GM19035 (cell line): ENCODE data around the gene ADAMTS2.

ENCODE experiments used
- ATAC-seq: cut with Tn5 transposase; IDR thresholded peaks from one replicate; pipeline ENCODE4 v1.9.1; 2021; ENCODE audit not compliant: unreplicated experiment

ADAMTS2 gene

GRCh38 chr5:179185256-179185940, 159.9 kb downstream of the ADAMTS2 start:
- ATAC-seq, result no peak

DNA sequence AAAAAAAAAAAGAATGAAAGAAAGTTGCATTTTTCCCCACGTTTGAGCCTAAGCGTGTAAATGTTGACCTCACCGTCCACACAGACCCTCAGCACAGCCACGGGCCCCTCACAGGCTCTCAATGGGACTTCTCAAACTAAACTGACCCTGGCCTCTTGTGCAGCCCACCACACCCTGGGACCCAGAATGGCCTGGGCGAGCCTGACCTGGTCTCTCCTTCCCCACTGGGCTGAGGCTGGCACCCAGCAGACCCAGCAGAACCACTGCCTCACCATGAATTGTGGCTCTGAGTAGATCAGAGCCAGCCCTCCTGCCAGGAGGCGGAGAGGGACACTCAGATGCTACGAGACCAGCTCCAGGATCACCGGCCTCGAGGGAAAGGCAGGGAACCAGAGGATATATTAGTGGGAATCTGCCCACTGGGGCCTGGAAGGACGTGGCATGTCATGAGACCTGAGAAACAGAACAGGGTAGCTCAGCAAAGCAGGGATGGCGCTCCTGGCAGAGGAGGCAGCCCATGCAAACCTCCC, 160.7 kb downstream of the ADAMTS2 start:
- ATAC-seq, result no peak

- ATAC-seq, result no peak
These were observed 161.8 kb downstream of the ADAMTS2 start for GRCh38 chr5:179183481-179183880.

- no peak for ATAC-seq
These were observed 162.7 kb downstream of the ADAMTS2 start for GRCh38 chr5:179182601-179183000.

DNA sequence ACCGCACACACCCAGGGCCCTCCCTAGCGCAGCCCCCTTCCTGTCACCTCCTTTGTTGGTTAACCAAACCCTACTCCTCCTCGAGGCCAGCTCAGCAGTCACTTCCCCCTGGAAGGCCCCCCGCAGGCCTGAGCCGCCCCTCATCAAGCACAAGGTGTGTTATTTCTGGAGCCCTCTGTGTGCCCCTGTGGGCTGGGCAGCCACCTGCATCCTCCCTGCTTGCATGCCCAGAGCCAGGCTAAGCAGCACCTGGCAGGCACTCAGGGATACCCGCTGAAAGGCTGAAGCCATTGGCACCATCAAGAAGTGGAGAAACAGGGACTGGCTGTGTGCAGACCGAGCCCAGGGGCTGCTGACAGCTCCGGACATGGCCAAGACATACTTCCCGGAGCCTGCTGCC, 163.3 kb downstream of the ADAMTS2 start:
- ATAC-seq, result no peak

DNA sequence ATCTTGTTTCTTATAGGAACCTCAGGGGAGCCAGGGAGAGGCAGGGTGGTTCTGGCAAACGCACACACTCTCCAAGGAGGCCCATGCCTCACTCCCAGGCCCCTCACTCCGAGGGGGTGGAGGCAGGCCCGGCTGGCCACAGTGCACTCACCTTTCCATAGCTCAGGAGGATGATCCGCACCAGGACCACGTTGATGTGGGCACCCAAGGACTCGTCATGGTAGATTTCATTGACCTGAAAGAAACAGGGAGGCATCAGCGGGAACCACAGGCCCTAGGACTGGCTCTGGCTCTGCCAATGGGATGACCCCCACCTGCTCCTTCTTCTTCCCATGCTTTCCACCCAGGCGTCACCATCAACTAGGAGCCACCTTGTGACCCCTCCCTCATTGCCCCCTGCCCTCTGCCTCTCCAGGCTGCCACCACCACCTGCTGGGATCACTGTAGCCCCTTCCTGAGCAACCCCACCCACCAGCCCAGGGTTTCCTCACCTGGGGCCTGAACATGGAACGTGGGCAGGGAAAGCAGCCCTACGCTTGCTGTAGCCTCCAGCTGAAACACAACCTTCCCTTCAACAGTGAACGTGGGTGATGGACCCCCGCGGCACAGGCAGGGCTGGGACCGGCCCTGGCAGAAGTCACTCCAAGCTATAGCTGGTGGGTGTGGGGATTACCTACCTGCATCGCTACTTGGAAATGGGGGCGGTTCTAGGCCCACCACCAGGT, 164.2 kb downstream of the ADAMTS2 start:
- no peak for ATAC-seq

DNA sequence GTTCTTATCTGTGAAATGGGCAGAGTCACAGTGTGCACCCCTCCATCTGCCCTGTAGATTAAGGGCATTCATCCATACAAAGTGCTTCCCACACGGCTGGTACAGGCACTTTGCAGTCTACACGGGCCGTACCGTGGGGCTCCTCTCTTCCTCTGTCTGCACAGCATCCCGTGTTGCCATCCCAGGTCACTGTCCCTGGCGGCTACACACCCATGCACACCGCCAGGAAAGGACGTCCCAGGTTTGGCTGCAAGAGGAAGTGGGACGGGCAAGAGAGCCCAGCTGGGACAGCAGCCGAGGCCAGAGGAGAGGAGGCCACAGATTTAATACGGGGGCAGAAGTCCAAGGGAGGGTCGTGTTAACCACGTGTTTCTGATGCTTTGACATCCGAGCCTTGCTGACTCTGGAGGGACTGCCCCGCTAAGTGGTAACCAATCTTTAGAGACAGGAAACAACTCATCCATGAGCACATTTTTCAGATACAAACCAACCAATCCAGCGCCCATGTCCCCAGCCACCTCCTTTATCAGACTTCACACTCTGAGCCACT, 165.1 kb downstream of the ADAMTS2 start:
- no peak for ATAC-seq

DNA sequence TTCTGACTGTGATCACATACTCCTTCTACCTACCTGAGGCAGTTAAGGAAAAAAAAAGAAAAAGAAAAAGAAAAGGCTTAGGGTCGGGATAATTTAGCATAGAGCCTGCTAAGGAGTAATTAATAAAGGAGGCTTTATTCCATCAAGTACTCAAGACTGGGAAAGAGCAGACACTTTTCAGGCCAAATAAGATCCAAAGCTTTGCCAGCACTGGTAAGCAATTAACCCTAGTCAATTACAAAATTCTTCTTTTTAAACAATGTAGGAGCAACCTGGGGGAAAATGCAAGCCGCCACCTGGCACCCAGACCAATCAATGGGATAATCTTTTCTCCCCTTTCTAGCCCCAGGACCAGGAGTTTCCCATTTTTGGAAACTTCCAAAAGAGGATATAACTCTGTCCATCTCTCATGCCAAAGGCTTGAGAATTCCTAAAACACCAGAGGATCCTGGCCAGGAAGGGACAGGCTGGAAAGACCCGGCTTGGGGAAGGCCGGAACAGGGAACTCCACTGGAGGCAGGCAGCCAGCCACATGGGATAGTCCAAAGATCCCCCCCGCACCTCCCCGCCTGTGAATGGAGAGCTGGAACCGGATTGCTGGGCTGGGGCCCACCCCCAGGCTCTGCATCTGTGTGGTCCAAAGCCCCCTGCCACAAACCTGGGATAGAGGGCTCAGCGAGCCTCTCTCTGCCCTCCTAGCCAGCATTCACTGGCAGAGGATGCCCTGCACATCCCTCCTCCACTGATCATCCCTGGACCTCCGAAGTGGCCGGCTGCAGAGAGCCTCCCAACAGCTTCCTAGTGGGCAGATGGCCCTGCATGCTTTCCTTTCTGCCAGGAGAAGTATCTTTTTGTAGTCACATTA, 167.3 kb downstream of the ADAMTS2 start:
- ATAC-seq, result no peak

GRCh38 chr5:179176571-179177230, 168.6 kb downstream of the ADAMTS2 start:
- ATAC-seq, result no peak

DNA sequence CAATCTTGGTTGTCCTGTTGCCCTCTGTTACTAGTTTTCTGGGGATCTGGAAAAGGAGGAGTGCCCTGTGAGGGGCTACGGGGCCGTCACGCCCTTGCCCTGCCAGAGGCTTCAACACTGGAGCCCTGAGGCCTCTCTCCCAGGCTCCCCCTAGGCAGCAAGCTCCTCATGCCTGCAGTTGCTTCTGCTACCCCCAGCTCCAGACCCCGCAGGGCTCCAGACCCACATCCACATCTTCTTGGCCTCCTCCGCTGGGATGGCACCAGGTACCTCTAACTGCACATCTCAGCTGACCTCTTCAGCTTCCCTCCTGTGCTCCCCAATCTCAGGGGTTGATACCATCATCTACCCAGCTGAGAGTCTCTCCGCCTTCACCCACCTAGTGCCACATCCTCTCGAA, 169.1 kb downstream of the ADAMTS2 start:
- ATAC-seq, result no peak

DNA sequence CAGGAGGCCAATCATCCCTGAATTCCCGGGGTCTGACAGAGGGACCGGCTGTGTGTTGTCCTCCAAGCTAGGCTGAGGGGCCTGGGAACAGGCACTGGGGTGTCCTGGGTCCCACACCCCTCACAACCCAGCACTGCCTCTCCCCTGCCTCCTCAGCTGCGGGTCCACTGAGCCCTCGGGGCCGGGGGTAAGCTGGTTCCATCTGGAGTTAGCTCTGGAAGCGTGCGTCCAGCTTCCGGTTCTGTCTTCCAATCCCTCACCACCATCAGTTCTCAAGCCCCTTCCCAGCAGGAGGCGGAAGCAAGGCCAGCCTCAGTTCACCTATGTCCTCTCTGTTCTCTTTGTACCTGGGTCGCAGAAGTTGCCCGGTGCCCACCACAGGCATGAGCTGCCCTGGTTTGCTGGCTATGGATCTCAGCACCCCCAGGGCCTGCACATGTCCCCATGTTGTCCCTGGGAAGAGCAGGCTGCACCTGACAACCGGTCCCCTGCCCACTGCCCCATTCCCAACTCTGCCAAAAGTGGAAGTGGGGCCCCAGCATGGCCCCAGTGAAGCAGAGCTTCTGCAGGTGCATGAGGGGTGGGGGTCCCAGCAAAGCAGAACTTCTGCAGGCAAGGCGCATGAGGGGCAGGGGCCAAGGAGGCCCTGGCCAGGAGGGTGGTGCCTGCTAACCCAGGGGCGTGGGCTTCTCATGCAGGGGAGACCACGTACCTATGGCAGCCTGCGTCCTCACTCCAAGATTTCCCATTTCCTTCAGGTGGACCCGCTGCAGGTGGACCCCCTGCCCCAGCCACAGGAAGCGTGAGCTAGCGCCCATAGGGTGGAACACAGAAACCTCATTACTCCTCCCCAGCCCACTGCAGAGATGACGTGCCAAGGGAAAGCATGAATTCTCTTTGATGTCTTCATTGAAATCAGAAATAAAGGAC, 173.2 kb downstream of the ADAMTS2 start:
- no peak for ATAC-seq

GRCh38 chr5:179171251-179171815, 173.9 kb downstream of the ADAMTS2 start:
- ATAC-seq, result no peak

DNA sequence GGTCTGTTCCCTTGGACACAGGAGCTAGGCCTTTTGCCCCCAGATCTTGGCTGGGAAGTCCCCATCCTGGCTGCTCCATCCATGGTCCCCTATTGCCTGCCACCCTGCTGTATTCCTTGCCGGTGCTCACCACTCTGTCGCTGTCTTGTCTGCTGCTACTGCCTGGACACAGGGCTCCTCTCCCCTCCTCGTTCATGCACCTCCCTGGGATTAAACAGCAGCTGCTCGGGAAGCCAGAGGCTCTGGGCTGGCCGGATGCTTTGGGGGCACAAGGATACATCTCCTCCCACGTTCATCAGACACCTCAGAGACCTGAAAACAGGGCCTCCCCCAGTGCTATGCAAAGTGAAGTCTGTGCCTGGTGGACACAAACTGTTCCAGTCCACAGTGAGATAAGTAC, 174.7 kb downstream of the ADAMTS2 start:
- no peak for ATAC-seq

GRCh38 chr5:179169836-179170235, 175.4 kb downstream of the ADAMTS2 start:
- ATAC-seq, result no peak

DNA sequence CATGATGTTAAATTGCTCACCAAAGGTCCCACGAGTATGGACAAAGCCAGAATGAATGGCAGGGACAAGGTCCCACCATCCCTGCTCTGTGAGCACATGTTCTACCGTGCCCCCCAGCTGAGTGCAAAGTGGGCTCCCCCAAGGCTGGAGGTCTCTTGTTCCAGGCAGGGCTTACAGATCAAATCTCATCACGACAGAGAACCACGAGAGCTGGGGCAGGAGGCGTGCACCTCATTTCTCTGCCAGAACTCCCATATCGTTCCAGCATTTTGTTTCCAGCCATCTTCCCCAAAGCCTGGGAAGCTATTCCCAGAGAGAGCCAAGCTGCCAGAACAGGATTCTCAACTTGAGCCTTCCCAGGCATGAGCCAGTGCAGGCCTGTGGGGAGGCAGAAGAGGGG, 176.6 kb downstream of the ADAMTS2 start:
- no peak for ATAC-seq

DNA sequence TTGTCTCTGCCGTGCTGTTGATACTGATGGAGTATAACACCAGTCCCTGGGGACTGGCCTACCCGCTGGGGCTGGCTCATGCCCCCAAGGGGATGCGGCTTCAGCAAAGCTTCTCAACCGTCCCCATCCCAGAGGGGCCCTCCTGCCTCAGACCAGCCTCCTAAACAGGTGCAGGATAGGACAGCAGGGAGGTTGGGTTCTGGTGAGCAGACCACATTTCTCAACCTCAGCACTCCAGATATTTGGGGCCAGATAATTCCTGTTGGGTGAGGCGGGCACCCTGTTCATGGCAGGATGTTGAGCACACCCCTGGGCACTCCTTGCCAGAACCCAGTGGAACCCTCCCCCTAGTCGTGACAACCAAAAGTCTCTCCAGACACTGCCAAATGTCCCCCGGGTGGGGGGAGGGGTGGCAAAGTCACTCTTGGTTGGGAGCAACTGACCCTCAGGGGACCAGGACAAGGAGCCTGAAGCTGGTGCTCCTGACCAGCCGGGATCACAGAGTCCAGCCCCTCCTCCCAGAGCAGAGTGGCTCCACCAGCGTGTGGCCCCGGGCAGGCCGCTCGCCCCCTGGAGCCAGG, 177.3 kb downstream of the ADAMTS2 start:
- no peak for ATAC-seq

DNA sequence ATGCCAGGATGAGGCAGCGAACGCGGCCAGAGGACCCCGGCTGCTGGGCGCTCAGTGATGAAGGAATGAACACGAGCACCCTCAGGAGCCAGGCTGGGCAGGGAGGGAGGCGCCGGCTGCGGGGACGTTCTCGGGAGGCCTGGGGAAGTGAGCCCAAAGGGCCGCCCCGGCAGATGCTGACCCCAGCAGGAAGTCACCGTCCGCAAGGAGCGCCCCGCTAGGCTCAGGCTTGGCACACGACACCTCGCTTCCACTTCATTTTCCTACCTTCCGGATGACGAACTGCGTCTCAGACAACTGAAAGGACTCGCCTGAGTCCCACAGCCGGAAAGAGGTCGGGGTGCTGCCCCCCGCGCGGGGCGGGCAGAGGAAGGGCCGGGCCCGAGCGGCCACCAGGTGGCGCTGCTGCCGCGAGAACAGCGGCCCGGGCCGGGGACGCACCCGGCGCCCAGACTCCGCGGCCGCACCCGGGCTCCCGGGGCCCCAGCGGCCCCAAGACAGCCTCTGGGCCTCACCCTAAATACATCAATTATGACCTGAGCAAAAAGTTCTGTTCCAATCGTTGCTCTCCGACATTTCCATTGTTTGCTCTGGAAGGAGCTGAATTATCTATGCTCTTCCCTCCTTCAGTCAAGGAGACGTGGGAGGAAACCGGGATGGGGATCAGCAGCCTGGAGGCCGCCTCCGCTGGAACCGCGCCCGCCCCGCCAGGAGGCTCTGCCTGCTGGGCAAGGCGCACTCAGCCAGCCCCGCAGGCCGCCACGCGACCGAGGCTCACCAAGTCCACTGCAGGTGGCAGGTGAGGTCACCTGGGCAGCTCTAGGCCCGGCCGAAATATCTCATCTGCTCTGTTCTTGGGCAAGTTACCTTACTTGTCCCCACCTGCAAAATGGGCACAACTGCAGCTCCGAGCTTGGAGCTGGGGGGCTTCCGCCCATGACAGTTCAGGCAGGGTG, 178.1 kb downstream of the ADAMTS2 start:
- no peak for ATAC-seq
